CD14-positive monocyte (primary cell): ENCODE results near the gene ZNF423. TPM values are rescaled to one million over a fixed set of nuclear protein-coding genes. Genes with fewer than 3 reads are reported as not detected.

Experiments
- DNase-seq, 3 donors: peaks; one replicate each; pipeline ENCODE4 v3.0.0-alpha.2; 2011 to 2022
- H2AFZ ChIP-seq: 2 replicates; pipeline ENCODE4 v1.6.0; 2012; ENCODE audit warnings: mild to moderate bottlenecking, low read depth, low read length, inconsistent platforms; ENCODE audit not compliant: insufficient read depth, poor library complexity, severe bottlenecking
- H3K27ac ChIP-seq, 2 donors: 1 replicate in 1 of 2; 2 replicates in 1 of 2; pipeline ENCODE4 v1.5.1; 2012 to 2013; ENCODE audit warnings: low read length in 2 of 2, control low read depth in 1 of 2, inconsistent platforms in 1 of 2, low read depth in 1 of 2, mild to moderate bottlenecking in 1 of 2
- H3K27me3 ChIP-seq, 2 donors: one replicate each; pipeline versions ENCODE4 v1.6.0 to v1.6.1; 2011 to 2013; ENCODE audit warnings: low read length in 2 of 2; ENCODE audit not compliant: control insufficient read depth in 2 of 2, insufficient read depth in 2 of 2
- H3K36me3 ChIP-seq, 2 donors: replicated peaks in 1 of 2; 1 replicate in 1 of 2; 2 replicates in 1 of 2; pipeline versions ENCODE4 v1.5.1 to v1.6.1; 2012 to 2013; ENCODE audit warnings: low read length in 2 of 2, control low read depth in 1 of 2, inconsistent platforms in 1 of 2, mild to moderate bottlenecking in 1 of 2; ENCODE audit not compliant: insufficient read depth in 2 of 2, control insufficient read depth in 1 of 2
- H3K4me1 ChIP-seq, 2 donors: 1 replicate in 1 of 2; 2 replicates in 1 of 2; pipeline versions ENCODE4 v1.5.1 to v1.6.1; 2012 to 2013; ENCODE audit warnings: low read length in 2 of 2, control low read depth in 1 of 2, inconsistent platforms in 1 of 2, mild to moderate bottlenecking in 1 of 2, moderate library complexity in 1 of 2; ENCODE audit not compliant: insufficient read depth in 2 of 2, control insufficient read depth in 1 of 2
- H3K4me2 ChIP-seq: replicated peaks from 2 replicates; pipeline ENCODE3; 2012; ENCODE audit warnings: low read length, moderate library complexity, mild to moderate bottlenecking; ENCODE audit not compliant: poor library complexity, severe bottlenecking; ENCODE audit errors: extremely low read depth
- H3K4me3 ChIP-seq, 3 experiments: fragments of 200-600 bp in 1 of 3; sonication (generic) in 1 of 3; replicated peaks in 1 of 3; 1 replicate in 2 of 3; 2 replicates in 1 of 3; pipeline ENCODE4 v1.5.1; 2011 to 2013; ENCODE audit warnings: low read length in 3 of 3, mild to moderate bottlenecking in 3 of 3, control low read depth in 2 of 3, low read depth in 2 of 3, inconsistent platforms in 1 of 3, moderate library complexity in 1 of 3
- H3K79me2 ChIP-seq: 2 replicates; pipeline ENCODE4 v1.6.0; 2012; ENCODE audit warnings: mild to moderate bottlenecking, control low read depth, inconsistent platforms, low read length, moderate library complexity; ENCODE audit not compliant: insufficient read depth
- H3K9ac ChIP-seq: 2 replicates; pipeline ENCODE4 v1.6.0; 2017; ENCODE audit warnings: low read length, mild to moderate bottlenecking; ENCODE audit not compliant: insufficient read depth, poor library complexity, severe bottlenecking
- H3K9me3 ChIP-seq, 2 donors: replicated peaks in 1 of 2; 1 replicate in 1 of 2; 2 replicates in 1 of 2; pipeline versions ENCODE4 v1.5.1 to v1.6.1; 2012 to 2013; ENCODE audit warnings: low read length in 2 of 2, control low read depth in 1 of 2; ENCODE audit not compliant: control insufficient read depth in 1 of 2, insufficient read depth in 1 of 2
- H4K20me1 ChIP-seq: 2 replicates; pipeline ENCODE4 v1.6.0; 2012; ENCODE audit warnings: mild to moderate bottlenecking, low read length, control low read depth, moderate library complexity; ENCODE audit not compliant: insufficient read depth
- H3K27ac Mint-ChIP-seq, 7 donors: one replicate each; pipeline ENCODE4 v1.8.0; 2020; ENCODE audit warnings: mild to moderate bottlenecking in 7 of 7, mixed read lengths in 7 of 7, moderate library complexity in 6 of 7, inconsistent platforms in 2 of 7
- H3K27me3 Mint-ChIP-seq, 3 donors: one replicate each; pipeline ENCODE4 v1.8.0; 2021 to 2022; ENCODE audit warnings: low read depth in 3 of 3, mild to moderate bottlenecking in 3 of 3, mixed read lengths in 3 of 3, moderate library complexity in 3 of 3, inconsistent platforms in 1 of 3
- H3K36me3 Mint-ChIP-seq, 2 donors: one replicate each; pipeline ENCODE4 v1.8.0; 2020; ENCODE audit warnings: mixed read lengths in 2 of 2, inconsistent platforms in 1 of 2, mild to moderate bottlenecking in 1 of 2
- H3K4me1 Mint-ChIP-seq: one replicate; pipeline ENCODE4 v1.8.0; 2020; ENCODE audit warnings: mild to moderate bottlenecking, mixed read lengths
- H3K4me3 Mint-ChIP-seq, 2 donors: one replicate each; pipeline ENCODE4 v1.8.0; 2020; ENCODE audit warnings: mild to moderate bottlenecking in 2 of 2, mixed read lengths in 2 of 2, moderate library complexity in 1 of 2
- H3K9me3 Mint-ChIP-seq, 7 donors: one replicate each; pipeline ENCODE4 v1.8.0; 2020 to 2022; ENCODE audit warnings: mixed read lengths in 7 of 7, mild to moderate bottlenecking in 6 of 7, moderate library complexity in 6 of 7, inconsistent platforms in 2 of 7
- WGBS: methylation state at CpG from one replicate; pipeline ENCODE4 v1.1.5; 2013; ENCODE audit warnings: missing lambda C conversion rate; ENCODE audit not compliant: insufficient coverage; 5-methylcytosine and 5-hydroxymethylcytosine counted together
- intact Hi-C, 2 donors: fragments of 100-400 bp; cut with micrococcal nuclease; formaldehyde crosslinking; loops; one replicate each; pipeline versions ENCODE4 v1.15.0 to v1.15.1; 2023
- polyA plus RNA-seq, 3 donors: library from polyadenylated mRNA; depleted of rRNA in 1 of 3; unstranded in 2 of 3; stranded (reverse) in 1 of 3; fragments of 300-500 nt in 2 of 3; fragments of >200 nt in 1 of 3; fragmentation: Illumina TruSeq in 2 of 3; gene quantifications; 1 replicate in 2 of 3; 2 replicates in 1 of 3; pipeline ENCODE4 v1.2.3, GENCODE V29; 2012 to 2021
- TF ChIP-seq, protein P1 (sequence below): fragments of 200-600 bp; IDR thresholded peaks from one replicate; pipeline ENCODE4 v1.8.0; 2022; ENCODE audit warnings: antibody characterized with exemption, mild to moderate bottlenecking

ZNF423 gene
- polyA plus RNA-seq, 3 donors, result not detected

DNA sequence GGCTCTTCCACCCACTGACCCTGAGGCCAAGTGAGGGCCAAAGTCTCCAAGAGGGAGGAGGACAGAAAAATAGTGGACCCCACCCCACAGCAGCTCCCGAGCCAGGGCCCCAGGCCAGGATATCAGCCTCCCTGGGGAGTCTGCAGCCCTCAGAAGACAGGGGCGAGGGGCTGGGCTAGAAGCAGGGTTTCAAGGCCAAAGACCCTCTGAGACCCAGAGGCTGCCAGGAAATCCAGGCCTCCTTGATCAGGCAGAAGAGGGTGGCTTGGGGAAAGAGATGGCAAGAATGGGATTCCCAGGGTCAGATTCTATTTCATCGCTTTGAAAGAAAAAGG is 156.1 kb downstream of the ZNF423 start:
- peaks cover 12 to 36% of the 10 kb centered on the region in 2 donors for H3K27me3 ChIP-seq
- Mint-ChIP-seq H3K36me3 (no peaks in the 10 kb centered on the region), H3K27ac (peak overlapping the region in 1 of 7 donors; percentile 21), H3K4me1 (no peaks in the 10 kb centered on the region), H3K9me3 (no peaks in the 10 kb centered on the region), H3K27me3 (peaks cover 25 to 48% (median 40%) of the 10 kb centered on the region in 3 donors), H3K4me3 (peak overlapping the region in 1 of 2 donors; percentile 12)
- H3K4me1 ChIP-seq, result no peaks in the 10 kb centered on the region
- no peak overlapping the region for H3K9ac ChIP-seq
- H3K4me3 ChIP-seq, result no peak overlapping the region
- no peaks in the 10 kb centered on the region for H4K20me1 ChIP-seq
- WGBS, result 100% methylated on average over 1 of the region's 3 CpGs
- no peaks in the 10 kb centered on the region for H3K79me2 ChIP-seq
- no peaks in the 10 kb centered on the region for H3K36me3 ChIP-seq
- H3K27ac ChIP-seq, result no peak overlapping the region
- H3K4me2 ChIP-seq, result no peak overlapping the region
- no peak for DNase-seq
- H3K9me3 ChIP-seq, result no peaks in the 10 kb centered on the region
- TF ChIP-seq, protein P1, sequence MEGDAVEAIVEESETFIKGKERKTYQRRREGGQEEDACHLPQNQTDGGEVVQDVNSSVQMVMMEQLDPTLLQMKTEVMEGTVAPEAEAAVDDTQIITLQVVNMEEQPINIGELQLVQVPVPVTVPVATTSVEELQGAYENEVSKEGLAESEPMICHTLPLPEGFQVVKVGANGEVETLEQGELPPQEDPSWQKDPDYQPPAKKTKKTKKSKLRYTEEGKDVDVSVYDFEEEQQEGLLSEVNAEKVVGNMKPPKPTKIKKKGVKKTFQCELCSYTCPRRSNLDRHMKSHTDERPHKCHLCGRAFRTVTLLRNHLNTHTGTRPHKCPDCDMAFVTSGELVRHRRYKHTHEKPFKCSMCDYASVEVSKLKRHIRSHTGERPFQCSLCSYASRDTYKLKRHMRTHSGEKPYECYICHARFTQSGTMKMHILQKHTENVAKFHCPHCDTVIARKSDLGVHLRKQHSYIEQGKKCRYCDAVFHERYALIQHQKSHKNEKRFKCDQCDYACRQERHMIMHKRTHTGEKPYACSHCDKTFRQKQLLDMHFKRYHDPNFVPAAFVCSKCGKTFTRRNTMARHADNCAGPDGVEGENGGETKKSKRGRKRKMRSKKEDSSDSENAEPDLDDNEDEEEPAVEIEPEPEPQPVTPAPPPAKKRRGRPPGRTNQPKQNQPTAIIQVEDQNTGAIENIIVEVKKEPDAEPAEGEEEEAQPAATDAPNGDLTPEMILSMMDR, result no peak
- no peak overlapping the region for H2AFZ ChIP-seq
- intact Hi-C loops, result no loop called here

DNA sequence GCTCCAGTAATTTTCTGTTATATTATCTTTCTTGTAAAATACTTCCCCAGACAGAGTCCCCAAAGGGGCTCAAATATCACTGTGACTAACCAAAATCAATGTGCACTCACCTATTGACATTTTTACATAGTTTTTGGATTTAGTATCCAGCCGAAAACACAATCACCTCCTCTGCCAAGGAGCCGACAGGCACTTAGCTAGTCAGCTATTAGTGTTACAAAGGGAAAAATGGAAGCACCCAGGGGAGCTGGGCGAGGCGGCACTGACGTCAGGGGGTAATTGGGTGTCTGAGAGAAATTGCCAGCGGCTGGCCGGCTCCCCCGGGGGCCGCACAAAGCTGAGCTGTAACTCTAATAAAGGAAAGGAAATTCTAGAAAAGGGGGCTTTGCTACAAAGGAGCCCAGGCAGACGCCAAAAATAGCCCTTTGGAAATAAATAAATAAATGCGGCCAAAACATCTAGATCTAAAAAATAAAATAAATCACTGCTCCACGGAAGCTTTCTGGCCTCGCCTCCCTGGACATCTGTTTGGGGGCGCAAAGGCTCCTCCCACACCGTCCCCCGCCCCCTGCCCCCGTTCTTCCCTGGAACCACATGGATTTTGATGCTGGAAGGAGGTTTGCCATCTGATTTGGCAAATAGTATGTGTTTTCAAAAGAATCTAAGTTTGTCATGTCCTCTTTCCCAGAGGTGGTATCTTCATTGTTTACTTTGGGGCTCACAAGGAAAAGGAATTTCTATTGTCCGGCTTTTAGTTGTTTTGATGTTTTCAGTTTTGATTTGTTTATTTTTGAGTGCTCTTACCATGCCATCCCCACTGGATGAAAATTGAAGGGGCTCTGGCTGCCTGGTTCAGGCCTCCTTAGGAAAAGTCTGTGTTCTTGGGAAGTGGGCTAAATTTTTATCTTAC is 156.7 kb downstream of the ZNF423 start:
- Mint-ChIP-seq H3K4me3 (peak overlapping the region in 1 of 2 donors; percentile 71), H3K4me1 (no peaks in the 10 kb centered on the region), H3K27me3 (peaks cover 27 to 48% (median 44%) of the 10 kb centered on the region in 3 donors), H3K36me3 (no peaks in the 10 kb centered on the region), H3K27ac (no peak overlapping the region), H3K9me3 (no peaks in the 10 kb centered on the region)
- H3K27me3 ChIP-seq, result peaks cover 12 to 36% of the 10 kb centered on the region in 2 donors
- H4K20me1 ChIP-seq, result no peaks in the 10 kb centered on the region
- H3K27ac ChIP-seq, result no peak overlapping the region
- no peak overlapping the region for H3K4me3 ChIP-seq
- no peak overlapping the region for H2AFZ ChIP-seq
- TF ChIP-seq, protein P1, result no peak
- H3K79me2 ChIP-seq, result no peaks in the 10 kb centered on the region
- WGBS, result 93% methylated on average over 14 of the region's 18 CpGs
- no peak for DNase-seq
- H3K9ac ChIP-seq, result no peak overlapping the region
- intact Hi-C loops, result no loop called here
- H3K9me3 ChIP-seq, result no peaks in the 10 kb centered on the region
- H3K4me1 ChIP-seq, result no peaks in the 10 kb centered on the region
- H3K36me3 ChIP-seq, result no peaks in the 10 kb centered on the region
- no peak overlapping the region for H3K4me2 ChIP-seq
